ENCODE measurements around the gene KLHL21.

KLHL21 gene

DNA sequence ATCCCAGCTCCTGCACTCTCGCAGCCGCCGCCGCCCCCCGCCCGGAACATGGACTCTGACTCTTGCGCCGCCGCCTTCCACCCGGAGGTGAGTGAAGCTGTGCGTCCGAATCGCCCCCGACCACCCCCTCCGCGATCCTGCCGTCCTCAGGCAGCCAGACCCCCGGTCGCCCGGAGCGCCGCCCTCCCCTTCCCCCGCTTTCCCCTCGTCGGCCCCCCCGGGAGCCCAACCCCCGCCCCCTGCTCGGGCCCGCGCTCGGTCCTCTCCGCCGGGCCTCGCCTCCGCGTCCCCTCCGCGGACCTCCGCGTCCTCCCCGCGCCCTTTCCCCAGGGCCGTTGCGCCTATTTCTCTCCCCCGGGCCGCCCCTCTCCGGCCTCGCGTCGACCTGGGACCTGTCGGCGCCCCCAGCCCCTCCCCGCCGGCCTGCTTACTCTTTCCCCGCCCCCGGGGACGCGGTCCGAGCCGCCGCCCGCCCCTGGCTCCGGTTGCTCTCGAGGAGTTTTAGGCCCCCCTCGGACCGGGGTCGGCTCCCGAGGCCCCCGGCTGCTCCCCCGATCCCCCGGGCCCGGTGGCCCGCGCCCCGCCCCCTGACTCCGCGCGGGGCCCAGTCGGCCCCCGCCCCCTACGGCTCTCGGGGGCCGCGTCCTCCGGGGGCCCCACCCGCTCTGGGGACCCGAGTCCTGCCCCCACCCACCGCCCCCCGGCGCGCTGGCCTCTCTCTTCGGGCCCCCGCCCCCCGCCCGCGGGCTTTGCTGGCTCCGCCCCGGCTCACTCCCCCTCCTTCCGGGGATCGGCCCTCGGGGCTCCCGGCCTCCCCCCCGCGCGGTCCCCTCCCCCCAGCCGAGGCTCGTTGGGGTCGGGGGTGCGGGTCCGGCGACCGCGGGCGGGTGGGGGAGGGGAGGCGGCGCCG lies 11.6 kb upstream of the KLHL21 start:
- TF ChIP-seq GATA3 (IDR thresholded peaks at IDR 0.05; ENCODE audit: low read depth, low read length): no peak
- no peak for TF ChIP-seq GATA2 (IDR thresholded peaks at IDR 0.05; ENCODE audit: low read depth, low read length)

DNA sequence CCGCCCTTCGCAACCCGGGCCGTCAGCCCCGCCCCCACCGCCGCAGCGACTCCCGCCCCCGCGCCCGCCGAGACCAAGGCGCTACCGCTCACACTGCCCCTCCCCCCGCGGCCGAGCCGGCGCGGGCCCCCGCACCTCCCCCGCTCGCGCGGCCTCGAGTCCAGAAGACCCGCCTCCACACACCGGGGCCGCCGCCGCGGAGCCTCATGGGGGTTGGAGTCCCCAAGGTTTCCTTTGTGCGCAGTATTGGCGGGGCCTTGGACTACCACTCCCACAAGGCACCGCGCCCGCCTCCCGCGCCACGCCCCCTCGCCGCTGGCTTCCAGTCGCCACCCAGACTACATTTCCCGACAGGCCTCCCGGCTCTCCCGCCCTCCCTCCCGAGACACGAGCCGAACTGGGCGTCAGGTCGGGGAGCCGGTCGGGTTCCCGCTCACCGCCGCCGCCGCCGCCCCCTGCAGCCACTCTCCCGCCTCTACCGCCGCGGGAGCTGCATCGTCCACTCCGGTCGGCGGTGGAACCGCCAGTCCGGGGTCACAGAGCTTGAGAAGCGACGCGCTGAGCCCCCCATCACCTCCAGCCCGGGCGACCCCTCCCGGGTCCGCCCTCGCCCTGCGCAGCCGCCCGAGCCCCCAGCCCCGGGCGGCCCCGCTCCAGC lies 10.8 kb upstream of the KLHL21 start, which contains the start of gene PHF13:
Gene PHF13, plus strand, starts transcription at position 371 of the 658 bp plus-strand sequence. CDS start 336 bp downstream, outside the sequence.
- TF ChIP-seq GATA2 (IDR thresholded peaks at IDR 0.05; ENCODE audit: low read depth, low read length): no peak

DNA sequence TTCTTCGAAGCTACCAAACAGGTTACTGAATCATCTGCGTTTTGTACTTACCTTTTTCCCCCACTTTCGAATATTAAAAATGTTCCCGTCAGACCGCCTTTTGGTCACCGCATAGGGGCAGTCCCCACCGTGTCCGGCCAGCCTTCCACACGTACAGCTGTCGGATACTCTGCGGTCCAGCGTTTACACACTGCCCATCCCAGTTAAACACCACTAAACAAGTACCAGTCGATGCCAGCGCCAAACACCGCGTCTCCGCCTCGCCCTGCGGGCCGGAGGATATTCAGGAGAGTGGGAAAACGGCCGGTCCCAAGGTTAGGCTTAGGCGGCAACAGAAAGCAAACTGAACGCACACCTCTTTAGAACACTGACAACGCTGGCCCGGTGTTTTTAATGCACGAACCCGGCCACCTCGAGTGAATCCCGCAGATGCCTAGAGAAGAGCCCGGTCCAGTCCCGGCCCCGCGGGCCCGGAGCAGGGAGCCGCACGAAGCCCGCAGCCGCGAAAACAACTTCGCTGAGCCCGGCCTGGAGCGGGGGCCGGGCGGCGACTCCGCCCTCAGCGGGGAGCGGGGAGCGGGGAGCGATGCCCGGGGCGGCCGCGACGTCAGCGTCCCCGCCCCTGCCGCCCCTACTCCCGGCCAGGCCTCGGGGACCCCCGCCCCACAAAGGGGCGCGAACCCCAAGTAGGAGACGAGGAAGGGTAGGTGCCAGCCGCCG lies 10.1 kb upstream of the KLHL21 start:
- no peak for TF ChIP-seq GATA3 (IDR thresholded peaks at IDR 0.05; ENCODE audit: low read depth, low read length)
- TF ChIP-seq GATA2 (IDR thresholded peaks at IDR 0.05; ENCODE audit: low read depth, low read length): no peak

DNA sequence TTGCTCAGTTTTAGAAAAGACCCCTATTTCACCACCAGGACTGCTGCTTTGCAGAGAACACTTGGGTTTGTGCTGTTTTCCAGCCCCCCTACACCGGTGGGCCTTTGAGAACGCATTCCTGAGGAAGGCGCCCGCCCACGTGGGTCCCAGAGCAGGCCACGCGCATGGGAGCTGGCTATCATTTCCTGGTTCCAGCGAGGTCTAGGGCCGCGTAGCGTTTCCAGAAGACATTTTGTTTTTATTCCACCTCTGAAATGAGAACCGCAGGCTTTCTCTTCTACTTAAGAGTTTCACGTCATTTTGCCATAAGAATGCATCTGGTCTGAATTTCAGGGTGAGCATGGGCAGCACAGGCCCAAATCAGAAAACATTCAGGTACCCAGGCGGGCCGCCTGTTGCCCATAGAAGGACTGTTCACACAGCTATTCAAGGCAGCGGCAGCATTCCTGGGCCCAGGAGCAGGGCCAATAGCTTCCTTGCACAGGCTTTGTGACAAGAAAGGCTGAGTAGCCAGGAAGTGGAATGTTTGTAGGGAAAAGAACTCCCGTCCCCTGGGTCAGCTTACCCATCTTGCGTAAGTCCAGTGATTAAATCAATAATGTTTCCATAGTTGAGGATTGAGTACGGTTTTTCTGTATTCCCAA lies 1.4 kb upstream of the KLHL21 start:
- TF ChIP-seq GATA3 (IDR thresholded peaks at IDR 0.05; ENCODE audit: low read depth, low read length) (no peak), GATA2 (IDR thresholded peaks at IDR 0.05; ENCODE audit: low read depth, low read length) (no peak)

DNA sequence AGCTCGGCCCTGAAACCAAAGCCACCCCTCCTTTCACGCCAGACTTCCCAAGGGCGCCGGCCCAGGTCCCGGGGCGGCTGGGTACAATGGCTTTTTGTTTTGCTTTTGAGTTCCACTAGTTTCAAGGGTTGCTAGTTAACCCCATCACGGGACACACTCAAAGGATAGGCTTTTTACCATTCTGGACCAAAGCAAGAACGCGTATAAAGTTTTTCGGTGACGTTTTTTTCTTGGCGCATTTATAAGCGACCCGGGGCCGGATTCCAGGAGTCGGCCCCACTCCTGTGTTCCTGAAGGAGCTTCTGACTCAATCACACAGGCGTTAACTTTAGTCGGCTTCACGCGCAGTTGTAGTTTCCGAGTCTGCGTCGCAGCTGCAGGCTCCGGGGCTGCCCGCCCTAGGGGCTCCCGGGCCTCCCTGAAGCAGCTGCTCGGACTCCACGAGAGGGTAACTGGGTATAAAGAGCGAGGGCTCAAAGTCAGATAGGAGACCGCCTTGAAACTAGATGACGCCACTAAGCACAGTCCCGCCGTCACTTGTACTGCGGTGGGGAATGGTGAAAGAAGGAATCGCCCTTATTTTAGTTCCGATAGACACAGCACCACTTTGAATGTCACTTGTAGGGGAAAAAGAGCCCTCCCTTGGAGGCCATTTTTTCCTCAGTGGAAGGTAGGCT lies 707 bp upstream of the KLHL21 start:
- no peak for TF ChIP-seq GATA2 (IDR thresholded peaks at IDR 0.05; ENCODE audit: low read depth, low read length)
- TF ChIP-seq GATA3 (IDR thresholded peaks at IDR 0.05; ENCODE audit: low read depth, low read length): no peak

DNA sequence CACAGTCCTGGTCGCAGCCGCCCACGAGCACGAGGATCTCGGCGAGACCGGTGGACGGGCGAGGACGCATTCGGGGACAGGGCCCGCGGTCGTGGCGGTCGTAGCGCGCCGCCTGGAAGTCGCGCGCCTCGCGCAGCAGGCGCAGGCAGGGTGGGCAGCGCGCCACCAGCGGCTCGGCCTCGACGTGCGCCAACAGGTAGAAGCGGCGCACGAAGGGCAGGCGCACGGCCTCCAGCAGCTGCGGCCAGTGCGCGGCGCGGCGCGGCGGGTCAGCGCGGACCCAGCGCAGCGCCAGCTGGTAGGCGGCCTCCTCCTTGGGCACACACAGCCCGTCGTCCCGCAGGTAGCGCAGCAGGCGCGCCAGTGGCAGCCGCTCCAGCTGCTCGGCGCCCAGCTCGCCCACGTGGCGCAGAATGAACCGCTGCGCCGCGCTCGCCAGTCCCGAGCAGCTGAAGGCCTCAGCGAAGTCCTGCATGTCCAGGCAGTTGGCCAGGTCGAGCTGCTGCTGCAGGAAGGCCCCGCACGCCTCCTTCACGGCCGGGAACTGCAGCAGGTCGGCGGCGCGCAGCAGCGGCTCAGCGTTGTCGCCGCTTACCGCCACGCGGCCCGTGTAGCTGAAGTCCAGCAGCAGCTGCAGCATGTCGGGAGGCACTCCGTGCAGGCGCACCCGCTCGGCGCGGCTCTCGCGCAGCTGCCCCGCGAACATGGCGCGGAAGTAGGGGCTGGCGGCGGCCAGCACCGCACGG lies 573 bp downstream of the KLHL21 start:
- TF ChIP-seq GATA2 (IDR thresholded peaks at IDR 0.05; ENCODE audit: low read depth, low read length) (no peak), GATA3 (IDR thresholded peaks at IDR 0.05; ENCODE audit: low read depth, low read length) (no peak)

DNA sequence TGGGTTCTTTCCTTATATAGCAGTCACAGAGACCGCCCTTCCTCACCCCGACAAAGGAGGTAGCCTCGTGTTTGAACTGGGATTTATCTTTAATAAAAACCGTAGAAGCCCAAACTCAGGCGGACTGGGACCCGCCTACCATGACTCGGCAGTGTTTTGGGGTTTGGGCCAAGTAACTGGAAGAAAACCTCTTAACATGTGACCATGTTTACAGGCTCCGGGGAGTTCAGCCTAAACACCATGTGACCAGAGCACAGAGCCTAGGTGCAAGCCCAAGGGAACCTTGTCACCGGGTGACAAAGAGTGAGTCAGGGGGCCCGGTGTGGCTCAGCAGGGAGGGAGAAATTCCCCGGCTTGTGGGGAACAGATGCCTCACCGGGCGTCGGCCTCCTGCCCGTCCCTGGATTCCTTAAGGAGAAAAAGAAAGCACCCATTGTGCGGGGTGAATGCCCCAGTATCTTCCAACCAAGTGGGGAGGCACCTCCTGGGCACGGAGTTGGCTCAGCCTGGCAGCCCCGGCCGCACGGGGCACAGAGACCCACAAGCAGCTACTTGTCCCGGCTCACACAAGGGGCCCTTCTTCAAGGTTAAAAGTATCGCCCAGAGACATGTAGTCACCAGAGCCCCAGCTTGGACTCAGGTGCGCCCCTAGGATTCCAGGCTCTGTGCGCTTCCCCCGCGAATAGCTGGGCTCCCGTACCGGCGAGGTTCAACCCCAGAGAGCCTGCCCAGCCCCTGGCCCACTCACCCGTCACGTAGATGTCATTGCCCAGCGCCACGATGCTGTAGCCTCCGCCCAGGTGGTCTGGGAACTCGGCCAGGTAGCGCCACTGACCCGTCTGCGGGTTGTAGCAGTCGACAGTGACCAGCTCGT lies 1.4 kb downstream of the KLHL21 start:
- TF ChIP-seq GATA3 (IDR thresholded peaks at IDR 0.05; ENCODE audit: low read depth, low read length): no peak
- no peak for TF ChIP-seq GATA2 (IDR thresholded peaks at IDR 0.05; ENCODE audit: low read depth, low read length)

DNA sequence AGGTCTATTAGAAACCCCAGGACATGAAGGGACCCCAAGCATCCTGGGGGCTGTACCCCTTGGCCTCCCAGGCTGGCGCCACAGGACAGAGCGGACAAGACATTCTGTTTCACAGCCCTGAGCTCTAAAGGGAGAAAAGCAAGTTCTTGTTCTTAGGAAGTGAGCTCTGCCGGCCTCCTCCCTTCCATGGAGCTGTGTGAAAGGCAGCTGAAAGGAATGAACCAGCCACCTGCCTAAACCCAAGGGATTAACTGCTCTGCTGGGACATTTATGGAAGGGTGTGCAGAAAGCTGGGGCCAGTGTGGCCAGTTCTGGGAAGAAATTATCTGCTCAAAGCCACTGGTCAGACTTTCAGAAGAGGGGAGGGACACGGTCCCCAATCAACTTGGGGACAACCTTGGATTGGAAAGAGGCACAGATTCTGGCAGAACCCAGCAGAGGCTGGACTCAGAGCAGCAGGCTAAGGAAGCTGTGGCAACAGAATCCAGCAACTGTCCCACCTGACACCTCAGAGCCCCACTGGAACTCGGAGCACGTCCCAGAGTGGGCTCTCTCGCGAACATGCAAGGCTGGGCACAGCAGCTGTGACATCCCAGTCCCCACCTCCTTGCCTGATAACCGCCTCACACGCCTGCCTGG lies 2.1 kb downstream of the KLHL21 start:
- no peak for TF ChIP-seq GATA2 (IDR thresholded peaks at IDR 0.05; ENCODE audit: low read depth, low read length)
- TF ChIP-seq GATA3 (IDR thresholded peaks at IDR 0.05; ENCODE audit: low read depth, low read length): no peak

DNA sequence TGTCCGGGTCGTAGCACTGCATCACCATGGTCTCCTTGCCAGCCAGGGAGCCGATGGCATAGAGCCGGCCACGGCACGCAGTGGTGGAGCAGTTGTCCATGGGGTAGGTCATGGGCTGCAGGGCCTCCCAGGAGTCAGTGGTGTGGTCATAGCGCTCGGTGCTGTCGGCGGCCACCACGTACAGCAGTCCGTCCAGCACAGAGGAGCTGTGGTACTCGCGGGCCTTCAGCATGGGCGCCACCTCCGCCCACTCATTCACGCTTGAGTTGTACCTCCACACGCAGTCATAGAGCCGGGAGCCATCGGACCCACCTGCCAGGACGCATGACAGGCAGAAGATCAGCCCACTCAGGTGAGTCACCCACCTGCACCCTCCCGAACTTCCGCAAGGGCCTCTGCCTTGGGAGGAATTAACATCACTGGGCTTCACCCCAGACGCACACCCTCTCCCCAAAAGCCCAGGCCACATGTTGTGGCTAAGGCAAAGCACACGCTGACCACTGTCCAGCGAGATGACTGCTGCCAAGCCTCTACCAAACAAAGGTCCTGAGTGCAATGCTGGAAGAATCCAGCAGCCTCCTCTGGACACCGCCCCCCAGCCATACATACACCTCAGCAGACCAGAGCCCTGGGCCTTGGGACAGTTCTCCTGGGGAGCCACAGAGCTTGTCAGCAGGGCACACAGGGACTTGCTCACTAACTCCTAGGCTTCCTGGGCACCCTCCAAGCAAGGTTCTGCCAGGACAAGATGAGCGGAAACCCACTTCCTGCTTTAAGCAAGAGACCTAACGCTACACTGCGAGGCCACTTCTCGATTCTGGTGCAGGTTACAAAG lies 3.3 kb downstream of the KLHL21 start:
- TF ChIP-seq GATA3 (IDR thresholded peaks at IDR 0.05; ENCODE audit: low read depth, low read length) (no peak), GATA2 (IDR thresholded peaks at IDR 0.05; ENCODE audit: low read depth, low read length) (no peak)

DNA sequence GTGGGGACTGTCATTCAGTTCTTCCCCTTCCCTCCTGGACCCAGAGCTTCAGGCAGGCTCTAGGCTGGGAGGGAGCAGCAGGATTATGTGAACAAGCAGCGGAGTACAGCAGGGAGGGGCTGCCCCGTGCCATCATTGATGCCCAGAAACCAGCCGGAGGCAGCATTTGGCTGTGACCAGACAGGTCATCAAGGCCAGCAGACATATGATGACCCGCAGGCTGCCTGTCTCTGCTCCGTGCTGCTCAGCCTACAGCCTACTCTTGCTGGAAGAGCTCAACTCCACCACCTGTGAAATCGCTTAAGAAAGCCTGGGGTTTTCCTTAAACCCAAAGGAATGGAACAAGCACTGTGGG lies 4.9 kb downstream of the KLHL21 start:
- TF ChIP-seq GATA2 (IDR thresholded peaks at IDR 0.05; ENCODE audit: low read depth, low read length) (no peak), GATA3 (IDR thresholded peaks at IDR 0.05; ENCODE audit: low read depth, low read length) (no peak)
